Pancreas (tissue), 10 donors: ENCODE results near the gene C5orf22. TPM values are rescaled to one million over a fixed set of nuclear protein-coding genes. Genes with fewer than 3 reads are reported as not detected.
"Not testable (repeated sequence)": the region's sequence is repeated elsewhere in the genome, so short reads cannot be mapped to it uniquely, and the experiment has no call there.

ENCODE experiments used
- ATAC-seq, 4 donors: fragments of 200-7000 bp; cut with Tn5 transposase; one replicate each; pipeline versions ENCODE4 v1.8.0 to v1.9.1; 2020; ENCODE audit warnings: mild to moderate bottlenecking in 4 of 4, moderate library complexity in 4 of 4
- DNase-seq, 6 donors: peaks; one replicate each; pipeline ENCODE4 v3.0.0-alpha.2; 2020
- FAIRE-seq: peaks from 2 replicates; lab custom pipeline; 2012; peaks lifted over from hg19 to GRCh38; lab: Jason Lieb, UNC
- H3K27ac ChIP-seq, 4 donors: fragments of 200-600 bp; sonication (generic); 1 replicate in 3 of 4; 2 replicates in 1 of 4; pipeline versions ENCODE4 v1.5.0 to v1.8.0; 2020
- H3K27me3 ChIP-seq, 4 donors: fragments of 200-600 bp; one replicate each; pipeline ENCODE4 v1.8.0; 2021
- H3K36me3 ChIP-seq, 3 donors: fragments of 200-600 bp; sonication (generic) in 1 of 3; one replicate each; pipeline versions ENCODE4 v1.5.0 to v1.8.0; 2020 to 2021
- H3K4me1 ChIP-seq, 3 donors: fragments of 200-600 bp; one replicate each; pipeline ENCODE4 v1.8.0; 2021
- H3K4me3 ChIP-seq, 4 donors: fragments of 200-600 bp; sonication (generic) in 2 of 4; one replicate each; pipeline versions ENCODE4 v1.5.0 to v1.8.0; 2020 to 2021
- H3K9me3 ChIP-seq, 4 donors: fragments of 200-600 bp; one replicate each; pipeline ENCODE4 v1.8.0; 2021
- WGBS, 2 donors: extraction: QIAGEN DNeasy Blood & Tissue Kit; methylation state at CpG; one replicate each; pipeline ENCODE4 v1.1.7; 2013; 5-methylcytosine and 5-hydroxymethylcytosine counted together
- intact Hi-C, 3 donors: fragments of 100-400 bp; cut with DNase I; formaldehyde crosslinking; loops; one replicate each; pipeline versions ENCODE4 v1.11.1 to v1.14.2; 2022
- polyA plus RNA-seq, 2 donors: library from polyadenylated mRNA; stranded (reverse); fragments of 200-250 nt; gene quantifications; one replicate each; pipeline ENCODE4 v1.2.3, GENCODE V29; 2013
- total RNA-seq, 6 donors: library from RNA; stranded (reverse); fragmentation: NEBNext Ultra II Directional in 4 of 6; extraction: Animal tissue kit (Norgen Biotek cat#: 25700) in 4 of 6; gene quantifications; one replicate each; pipeline versions ENCODE4 v1.2.1 to v1.2.4, GENCODE V29; 2021 to 2023
- TF ChIP-seq, protein P1 (sequence below), 4 donors: fragments of 200-600 bp; sonication (generic) in 3 of 4; IDR thresholded peaks; one replicate each; pipeline versions ENCODE4 v1.5.0 to v1.8.0; 2021; ENCODE audit warnings: antibody characterized with exemption in 4 of 4
- donor health status: healthy with polysubstance abuse.
- donor health status: DM: no; HTN: no; CAD: no; lungs with moderate emphysema.
- donor health status: DM: no; HTN: no; CAD: no.
- donor health status: control.
- donor health status: control.
- donor health status: Bipolar disorder and iron deficiency.
- donor health status: DM: yes; HTN: yes; CAD: no.
- donor health status: DM: no; HTN: no; CAD: no.
- donor health status: DM: no; HTN: no; CAD: no.
- donor health status: DM: yes; HTN: yes; CAD: no.

C5orf22 gene
- total and polyA plus RNA-seq, 8 donors: 4.8 to 14.6 (median 10.0) TPM

DNA sequence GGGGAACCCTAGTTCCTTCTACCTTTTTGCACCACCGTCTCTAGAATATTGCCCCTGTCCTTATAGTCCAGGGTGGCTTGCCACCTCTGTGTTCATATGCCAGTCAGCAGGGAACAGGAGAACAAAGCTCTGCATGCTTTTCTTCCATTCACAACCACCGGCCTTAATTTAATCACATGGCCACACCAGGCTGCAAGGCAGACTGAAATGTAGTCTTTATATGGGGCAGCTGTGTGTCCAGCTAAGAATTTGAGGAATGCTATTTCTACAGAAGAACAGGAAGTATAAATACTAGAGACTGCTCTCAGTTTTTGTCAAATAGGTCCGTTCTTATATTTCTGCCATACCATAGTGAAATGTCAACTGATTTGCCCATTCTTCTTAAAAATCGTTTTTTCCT is 5.8 kb downstream of the C5orf22 start:
- DNase-seq: no peak
- WGBS, 2 donors: 67 to 68% methylated on average over 4 of the region's 4 CpGs
- H3K4me3 ChIP-seq: no peak overlapping the region
- H3K27ac ChIP-seq: no peak overlapping the region
- H3K36me3 ChIP-seq: peaks cover 0 to 36% (median 24%) of the 10 kb centered on the region in 3 donors
- intact Hi-C loops: no loop called here
- no peaks in the 10 kb centered on the region for H3K9me3 ChIP-seq
- H3K27me3 ChIP-seq: no peaks in the 10 kb centered on the region
- no peak for FAIRE-seq
- ATAC-seq: no peak
- TF ChIP-seq, protein P1, sequence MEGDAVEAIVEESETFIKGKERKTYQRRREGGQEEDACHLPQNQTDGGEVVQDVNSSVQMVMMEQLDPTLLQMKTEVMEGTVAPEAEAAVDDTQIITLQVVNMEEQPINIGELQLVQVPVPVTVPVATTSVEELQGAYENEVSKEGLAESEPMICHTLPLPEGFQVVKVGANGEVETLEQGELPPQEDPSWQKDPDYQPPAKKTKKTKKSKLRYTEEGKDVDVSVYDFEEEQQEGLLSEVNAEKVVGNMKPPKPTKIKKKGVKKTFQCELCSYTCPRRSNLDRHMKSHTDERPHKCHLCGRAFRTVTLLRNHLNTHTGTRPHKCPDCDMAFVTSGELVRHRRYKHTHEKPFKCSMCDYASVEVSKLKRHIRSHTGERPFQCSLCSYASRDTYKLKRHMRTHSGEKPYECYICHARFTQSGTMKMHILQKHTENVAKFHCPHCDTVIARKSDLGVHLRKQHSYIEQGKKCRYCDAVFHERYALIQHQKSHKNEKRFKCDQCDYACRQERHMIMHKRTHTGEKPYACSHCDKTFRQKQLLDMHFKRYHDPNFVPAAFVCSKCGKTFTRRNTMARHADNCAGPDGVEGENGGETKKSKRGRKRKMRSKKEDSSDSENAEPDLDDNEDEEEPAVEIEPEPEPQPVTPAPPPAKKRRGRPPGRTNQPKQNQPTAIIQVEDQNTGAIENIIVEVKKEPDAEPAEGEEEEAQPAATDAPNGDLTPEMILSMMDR (IDR thresholded peaks at IDR 0.05): no peak
- H3K4me1 ChIP-seq: peaks cover 0 to 5% (median 0%) of the 10 kb centered on the region in 3 donors

DNA sequence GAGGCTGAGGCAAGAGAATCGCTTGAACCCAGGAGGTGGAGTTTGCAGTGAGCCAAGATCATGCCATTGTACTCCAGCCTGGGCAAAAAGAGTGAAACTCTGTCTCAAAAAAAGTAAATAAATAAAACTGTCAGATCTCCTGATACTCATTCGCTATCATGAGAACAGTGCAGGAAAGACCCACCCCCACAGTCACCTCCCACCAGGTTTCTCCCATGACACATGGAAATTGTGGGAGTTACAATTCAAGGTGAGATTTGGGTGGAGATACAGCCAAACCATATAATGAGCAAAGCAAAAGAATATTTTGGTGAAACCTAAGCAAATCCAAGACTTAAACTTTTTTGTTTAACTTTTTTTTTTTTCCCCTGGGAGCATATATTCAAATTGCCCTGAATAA is 17.0 kb downstream of the C5orf22 start:
- H3K36me3 ChIP-seq: peaks cover 5 to 25% (median 7%) of the 10 kb centered on the region in 3 donors

DNA sequence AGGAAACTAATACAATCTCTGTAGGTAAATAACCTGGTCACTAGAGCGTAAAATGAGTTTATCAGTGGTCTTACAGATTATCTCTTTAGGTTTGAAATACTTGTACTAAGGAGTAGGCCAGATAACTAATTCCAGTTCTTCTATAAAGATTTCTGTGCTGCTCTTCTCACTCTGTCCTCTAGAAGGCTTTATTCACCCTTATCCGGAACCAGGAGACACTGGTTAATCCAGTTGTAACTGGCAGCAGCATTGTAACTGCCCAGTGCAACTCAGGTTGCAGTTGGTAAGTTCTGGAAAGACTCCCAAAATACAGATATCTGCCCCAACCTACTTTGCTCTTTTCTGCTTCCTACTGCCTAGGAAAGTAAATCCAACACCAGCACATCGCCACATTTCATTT is 19.8 kb downstream of the C5orf22 start:
- WGBS, 2 donors: 91% methylated on average over 3 of the region's 3 CpGs
- no peaks in the 10 kb centered on the region for H3K9me3 ChIP-seq
- DNase-seq (no peak), ATAC-seq (no peak), FAIRE-seq (no peak)
- intact Hi-C loops: no loop called here
- TF ChIP-seq, protein P1 (IDR thresholded peaks at IDR 0.05): no peak
- no peak overlapping the region for H3K4me3 ChIP-seq
- H3K4me1 ChIP-seq: no peaks in the 10 kb centered on the region
- H3K36me3 ChIP-seq: peaks cover 5 to 25% (median 5%) of the 10 kb centered on the region in 3 donors
- H3K27me3 ChIP-seq: no peaks in the 10 kb centered on the region
- no peak overlapping the region for H3K27ac ChIP-seq

More for the DNA sequence above, 17.0 kb downstream of the C5orf22 start:
- H3K4me3 ChIP-seq, H3K4me1 ChIP-seq, DNase-seq, H3K27me3 ChIP-seq, FAIRE-seq, H3K27ac ChIP-seq, ATAC-seq, intact Hi-C loops, H3K9me3 ChIP-seq: not testable (repeated sequence)
- 98 to 100% methylated on average over 2 of the region's 2 CpGs for WGBS, 2 donors

DNA sequence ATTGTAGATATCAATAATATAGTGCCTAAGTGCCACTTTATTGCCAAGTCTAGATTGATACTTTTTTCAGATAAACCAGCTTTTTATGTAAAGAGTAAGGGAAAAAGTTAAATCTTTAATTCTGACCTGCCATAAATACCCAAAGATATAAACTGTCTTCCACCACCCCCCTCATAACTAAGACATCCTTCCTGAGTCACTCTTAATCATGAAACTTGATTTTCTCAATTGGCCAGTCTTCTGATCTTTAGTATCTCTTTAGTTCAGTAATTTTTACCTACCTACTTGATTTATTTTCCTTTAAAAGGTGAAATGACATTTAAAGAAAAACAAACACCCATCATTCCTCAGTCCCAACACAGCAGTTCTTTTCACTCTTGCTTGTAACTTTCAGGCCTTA is 21.8 kb downstream of the C5orf22 start:
- no peaks in the 10 kb centered on the region for H3K27me3 ChIP-seq
- H3K4me3 ChIP-seq: no peak overlapping the region
- no peak overlapping the region for H3K27ac ChIP-seq
- DNase-seq (no peak), FAIRE-seq (no peak), ATAC-seq (no peak)
- H3K4me1 ChIP-seq: no peaks in the 10 kb centered on the region
- intact Hi-C loops: no loop called here
- TF ChIP-seq, protein P1 (IDR thresholded peaks at IDR 0.05): no peak
- H3K9me3 ChIP-seq: no peaks in the 10 kb centered on the region
- peaks cover 4 to 22% (median 5%) of the 10 kb centered on the region in 3 donors for H3K36me3 ChIP-seq

DNA sequence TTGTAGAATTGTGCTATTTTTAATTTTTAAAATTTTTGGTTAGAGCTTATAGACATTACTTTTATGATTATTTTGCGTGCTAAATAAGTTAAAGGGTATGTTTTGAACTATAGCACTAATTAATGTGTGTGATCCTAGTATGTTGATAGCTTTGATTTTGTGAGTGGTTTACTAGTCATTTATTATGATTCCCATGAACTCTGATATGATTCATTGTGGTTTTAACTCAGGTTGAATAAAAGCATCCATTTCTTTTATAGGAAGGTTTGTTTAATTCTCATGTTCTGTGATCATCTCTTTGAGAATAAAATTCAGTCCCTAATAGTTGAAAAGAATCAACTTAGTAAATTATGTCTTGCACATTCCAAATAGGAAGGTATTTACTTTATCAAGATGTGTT is 22.5 kb downstream of the C5orf22 start:
- H3K9me3 ChIP-seq: no peaks in the 10 kb centered on the region

More for the DNA sequence above, 22.5 kb downstream of the C5orf22 start:
- Histone ChIP-seq H3K27ac (no peak overlapping the region), H3K4me3 (no peak overlapping the region), H3K36me3 (peaks cover 2 to 15% (median 5%) of the 10 kb centered on the region in 3 donors), H3K27me3 (no peaks in the 10 kb centered on the region), H3K4me1 (no peaks in the 10 kb centered on the region)
- no peak for DNase-seq
- TF ChIP-seq, protein P1 (IDR thresholded peaks at IDR 0.05): no peak
- ATAC-seq: no peak
- FAIRE-seq: no peak
- intact Hi-C loops: no loop called here
- 100% methylated on average over 1 of the region's 1 CpG for WGBS, 2 donors
